ENCODE measurements around the gene ATP2B3. TPM values are rescaled to one million over a fixed set of nuclear protein-coding genes. Genes with fewer than 3 reads are reported as not detected.

The ATP2B3 gene
- total and polyA plus RNA-seq, 11 donors: 0.12 TPM; not detected in 10

GRCh38 chrX:153578200-153578835 lies 60.9 kb downstream of the ATP2B3 start:
- Histone ChIP-seq H3K36me3 (no peaks in the 10 kb centered on the region), H3K9me3 (no peaks in the 10 kb centered on the region), H3K27me3 (peaks cover 0 to 23% (median 0%) of the 10 kb centered on the region in 9 donors), H3K4me1 (no peaks in the 10 kb centered on the region), H3K4me3 (no peak overlapping the region), H3K27ac (no peak overlapping the region)
- no peak for DNase-seq
- ATAC-seq: no peak
- WGBS, 4 donors: 85 to 93% (median 90%) methylated on average over 18 of the region's 18 CpGs
- intact Hi-C loops (cut with DNase I): no loop called here
- no peak for TF ChIP-seq POLR2A (IDR thresholded peaks at IDR 0.05)
- TF ChIP-seq CTCF (IDR thresholded peaks at IDR 0.05): no peak

- TF ChIP-seq CTCF (IDR thresholded peaks at IDR 0.05) (no peak), POLR2A (IDR thresholded peaks at IDR 0.05) (no peak)
- Histone ChIP-seq H3K4me1 (no peaks in the 10 kb centered on the region), H3K36me3 (no peaks in the 10 kb centered on the region), H3K4me3 (no peak overlapping the region), H3K27me3 (peaks cover 0 to 17% (median 0%) of the 10 kb centered on the region in 9 donors), H3K27ac (no peak overlapping the region), H3K9me3 (no peaks in the 10 kb centered on the region)
- DNase-seq (no peak), ATAC-seq (no peak)
- WGBS, 4 donors: 77 to 83% (median 81%) methylated on average over 2 of the region's 2 CpGs
- intact Hi-C loops (cut with DNase I): no loop called here
Observed at GRCh38 chrX:153578889-153579288, 61.4 kb downstream of the ATP2B3 start.

GRCh38 chrX:153580700-153581386 lies 63.4 kb downstream of the ATP2B3 start:
- WGBS, 4 donors: 74 to 88% (median 77%) methylated on average over 14 of the region's 14 CpGs
- ATAC-seq (no peak), DNase-seq (no peak)
- no peaks in the 10 kb centered on the region for H3K36me3 ChIP-seq
- TF ChIP-seq CTCF (IDR thresholded peaks at IDR 0.05) (peak in 3 of 12 donors; percentile 5 to 24 (median 9)), POLR2A (IDR thresholded peaks at IDR 0.05) (no peak)
- no peaks in the 10 kb centered on the region for H3K4me1 ChIP-seq
- no peak overlapping the region for H3K4me3 ChIP-seq
- no peak overlapping the region for H3K27ac ChIP-seq
- peaks cover 0 to 17% (median 0%) of the 10 kb centered on the region in 9 donors for H3K27me3 ChIP-seq
- H3K9me3 ChIP-seq: no peaks in the 10 kb centered on the region
- intact Hi-C loops (cut with DNase I): no loop called here

GRCh38 chrX:153582896-153583295 lies 65.5 kb downstream of the ATP2B3 start:
- ATAC-seq (peak in 2 of 4 donors; percentile 41 to 66), DNase-seq (peak in 4 of 5 donors; percentile 26 to 69 (median 40))
- Histone ChIP-seq H3K36me3 (peaks cover 0 to 13% (median 9%) of the 10 kb centered on the region in 9 donors), H3K4me1 (no peaks in the 10 kb centered on the region), H3K27ac (no peak overlapping the region), H3K27me3 (peaks cover 0 to 15% (median 0%) of the 10 kb centered on the region in 9 donors), H3K9me3 (no peaks in the 10 kb centered on the region), H3K4me3 (no peak overlapping the region)
- intact Hi-C loops (cut with DNase I): no loop called here
- no peak for TF ChIP-seq CTCF (IDR thresholded peaks at IDR 0.05)
- TF ChIP-seq POLR2A (IDR thresholded peaks at IDR 0.05): no peak
- 27 to 61% (median 42%) methylated on average over 13 of the region's 13 CpGs for WGBS, 4 donors

Data from heart left ventricle (tissue), 16 donors.